Mammary epithelial cell (primary cell): ENCODE results near the gene ZSWIM3.

Source experiments
- EZH2 ChIP-seq: IDR thresholded peaks from 2 replicates; pipeline ENCODE4 v1.6.1; 2012; ENCODE audit warnings: low read length, inconsistent platforms, borderline replicate concordance
- TF ChIP-seq, protein P1 (sequence below), 2 donors: IDR thresholded peaks in 1 of 2; conservative IDR thresholded peaks in 1 of 2; 2 replicates each; pipeline ENCODE4 v1.5.1; 2011 to 2012; ENCODE audit warnings: inconsistent platforms in 2 of 2, low read length in 2 of 2, mild to moderate bottlenecking in 2 of 2, control low read depth in 1 of 2, low read depth in 1 of 2; ENCODE audit not compliant: insufficient read depth in 1 of 2; ENCODE audit errors: extremely low read depth in 1 of 2

DNA sequence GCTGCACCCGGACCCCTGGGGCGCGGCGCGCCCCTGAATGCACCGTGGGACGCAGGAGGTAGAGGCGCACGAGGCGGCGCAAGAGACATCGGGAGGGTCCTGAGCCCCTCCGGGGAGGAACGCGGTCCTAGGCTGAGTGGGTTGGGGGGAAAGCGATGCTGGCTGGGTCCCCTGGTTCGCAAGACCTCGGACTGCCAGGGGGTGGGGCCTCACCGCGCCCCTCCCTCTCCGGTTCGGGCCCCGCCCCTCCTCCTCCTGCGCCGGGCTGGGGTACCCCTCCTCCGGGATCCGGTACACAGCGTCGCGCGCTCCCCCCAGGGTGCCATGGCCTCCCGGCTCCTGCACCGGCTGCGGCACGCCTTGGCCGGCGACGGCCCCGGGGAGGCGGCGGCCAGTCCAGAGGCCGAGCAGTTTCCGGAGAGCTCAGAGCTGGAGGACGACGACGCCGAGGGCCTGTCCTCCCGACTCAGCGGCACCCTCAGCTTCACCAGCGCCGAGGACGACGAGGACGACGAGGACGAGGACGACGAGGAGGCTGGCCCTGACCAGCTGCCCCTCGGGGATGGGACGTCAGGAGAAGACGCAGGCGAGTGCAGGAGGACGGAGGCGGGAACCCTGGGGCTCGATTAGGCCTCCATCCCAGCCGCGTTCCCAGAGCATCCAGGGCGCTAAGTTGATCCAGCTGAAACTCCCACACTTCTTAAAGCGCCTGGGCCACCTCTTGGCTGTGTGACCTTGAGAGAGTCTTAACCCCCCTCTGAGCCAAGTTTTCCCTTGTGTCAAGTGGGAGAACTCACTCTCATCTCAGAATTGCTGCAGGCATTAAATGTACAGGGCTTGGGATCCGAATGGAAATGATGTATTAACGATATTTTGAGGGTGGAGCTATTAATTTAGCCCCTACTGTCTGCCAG, 23.3 kb upstream of the ZSWIM3 start:
- TF ChIP-seq, protein P1, sequence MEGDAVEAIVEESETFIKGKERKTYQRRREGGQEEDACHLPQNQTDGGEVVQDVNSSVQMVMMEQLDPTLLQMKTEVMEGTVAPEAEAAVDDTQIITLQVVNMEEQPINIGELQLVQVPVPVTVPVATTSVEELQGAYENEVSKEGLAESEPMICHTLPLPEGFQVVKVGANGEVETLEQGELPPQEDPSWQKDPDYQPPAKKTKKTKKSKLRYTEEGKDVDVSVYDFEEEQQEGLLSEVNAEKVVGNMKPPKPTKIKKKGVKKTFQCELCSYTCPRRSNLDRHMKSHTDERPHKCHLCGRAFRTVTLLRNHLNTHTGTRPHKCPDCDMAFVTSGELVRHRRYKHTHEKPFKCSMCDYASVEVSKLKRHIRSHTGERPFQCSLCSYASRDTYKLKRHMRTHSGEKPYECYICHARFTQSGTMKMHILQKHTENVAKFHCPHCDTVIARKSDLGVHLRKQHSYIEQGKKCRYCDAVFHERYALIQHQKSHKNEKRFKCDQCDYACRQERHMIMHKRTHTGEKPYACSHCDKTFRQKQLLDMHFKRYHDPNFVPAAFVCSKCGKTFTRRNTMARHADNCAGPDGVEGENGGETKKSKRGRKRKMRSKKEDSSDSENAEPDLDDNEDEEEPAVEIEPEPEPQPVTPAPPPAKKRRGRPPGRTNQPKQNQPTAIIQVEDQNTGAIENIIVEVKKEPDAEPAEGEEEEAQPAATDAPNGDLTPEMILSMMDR (conservative IDR thresholded peaks at IDR 0.05 in 1 of 2, IDR thresholded peaks at IDR 0.05 in 1 of 2; ENCODE audit: extremely low read depth in 1 of 2, insufficient read depth in 1 of 2, low read depth in 1 of 2, low read length in 2 of 2): no peak
- TF ChIP-seq EZH2: no peak
